IPS-15b (cell line): Measurements from ENCODE around the gene STX17.

Experiments used
- H3K27me3 ChIP-seq: one replicate; pipeline ENCODE4 v1.6.1; 2013; ENCODE audit warnings: low read length; ENCODE audit not compliant: control insufficient read depth, insufficient read depth
- H3K36me3 ChIP-seq: one replicate; pipeline ENCODE4 v1.6.1; 2013; ENCODE audit warnings: low read length; ENCODE audit not compliant: control insufficient read depth, insufficient read depth
- H3K4me1 ChIP-seq: one replicate; pipeline ENCODE4 v1.6.1; 2013; ENCODE audit warnings: mild to moderate bottlenecking, low read length; ENCODE audit not compliant: control insufficient read depth, insufficient read depth
- H3K4me3 ChIP-seq: one replicate; pipeline ENCODE4 v1.5.1; 2013; ENCODE audit warnings: low read depth, low read length
- H3K9ac ChIP-seq: one replicate; pipeline ENCODE4 v1.6.1; 2013; ENCODE audit warnings: low read depth, mild to moderate bottlenecking, low read length
- H3K9me3 ChIP-seq: one replicate; pipeline ENCODE4 v1.6.1; 2013; ENCODE audit warnings: mild to moderate bottlenecking, low read length; ENCODE audit not compliant: control insufficient read depth, insufficient read depth

STX17 gene

GRCh38 chr9:99948896-99949295 lies 42.4 kb downstream of the STX17 start:
- Histone ChIP-seq H3K4me1 (no peaks in the 10 kb centered on the region), H3K9me3 (no peaks in the 10 kb centered on the region), H3K27me3 (no peaks in the 10 kb centered on the region), H3K4me3 (no peak overlapping the region), H3K9ac (no peak overlapping the region), H3K36me3 (no peaks in the 10 kb centered on the region)

GRCh38 chr9:99953861-99954507 lies 47.5 kb downstream of the STX17 start:
- Histone ChIP-seq H3K4me3 (no peak overlapping the region), H3K9me3 (no peaks in the 10 kb centered on the region), H3K4me1 (no peaks in the 10 kb centered on the region), H3K9ac (no peak overlapping the region), H3K27me3 (no peaks in the 10 kb centered on the region), H3K36me3 (no peaks in the 10 kb centered on the region)

- H3K4me3 ChIP-seq = no peak overlapping the region
- no peaks in the 10 kb centered on the region for H3K4me1 ChIP-seq
- no peak overlapping the region for H3K9ac ChIP-seq
- H3K27me3 ChIP-seq = no peaks in the 10 kb centered on the region
- no peaks in the 10 kb centered on the region for H3K9me3 ChIP-seq
- H3K36me3 ChIP-seq = no peaks in the 10 kb centered on the region
These were observed 48.4 kb downstream of the STX17 start for GRCh38 chr9:99954819-99955218.

GRCh38 chr9:99955606-99956005 lies 49.2 kb downstream of the STX17 start:
- Histone ChIP-seq H3K4me1 (no peaks in the 10 kb centered on the region), H3K9ac (no peak overlapping the region), H3K9me3 (no peaks in the 10 kb centered on the region), H3K36me3 (no peaks in the 10 kb centered on the region), H3K27me3 (no peaks in the 10 kb centered on the region), H3K4me3 (no peak overlapping the region)

- H3K9ac ChIP-seq = no peak overlapping the region
- peaks cover 7% of the 10 kb centered on the region for H3K4me1 ChIP-seq
- H3K4me3 ChIP-seq = no peak overlapping the region
- no peaks in the 10 kb centered on the region for H3K36me3 ChIP-seq
- H3K27me3 ChIP-seq = no peaks in the 10 kb centered on the region
- no peaks in the 10 kb centered on the region for H3K9me3 ChIP-seq
These were observed 56.3 kb downstream of the STX17 start for GRCh38 chr9:99962680-99963261.

- no peak overlapping the region for H3K4me3 ChIP-seq
- H3K9me3 ChIP-seq = no peaks in the 10 kb centered on the region
- H3K9ac ChIP-seq = no peak overlapping the region
- H3K27me3 ChIP-seq = no peaks in the 10 kb centered on the region
- no peaks in the 10 kb centered on the region for H3K36me3 ChIP-seq
- peaks cover 10% of the 10 kb centered on the region for H3K4me1 ChIP-seq
These were observed 57.9 kb downstream of the STX17 start for GRCh38 chr9:99964336-99964735.

GRCh38 chr9:99966001-99966400 lies 59.5 kb downstream of the STX17 start:
- H3K27me3 ChIP-seq = no peaks in the 10 kb centered on the region
- H3K9ac ChIP-seq = no peak overlapping the region
- no peak overlapping the region for H3K4me3 ChIP-seq
- no peaks in the 10 kb centered on the region for H3K36me3 ChIP-seq
- peaks cover 10% of the 10 kb centered on the region for H3K4me1 ChIP-seq
- no peaks in the 10 kb centered on the region for H3K9me3 ChIP-seq

GRCh38 chr9:99966716-99967115 lies 60.3 kb downstream of the STX17 start:
- H3K9me3 ChIP-seq = no peaks in the 10 kb centered on the region
- H3K27me3 ChIP-seq = no peaks in the 10 kb centered on the region
- peaks cover 10% of the 10 kb centered on the region for H3K4me1 ChIP-seq
- H3K9ac ChIP-seq = no peak overlapping the region
- no peaks in the 10 kb centered on the region for H3K36me3 ChIP-seq
- H3K4me3 ChIP-seq = no peak overlapping the region

GRCh38 chr9:99967457-99967856 lies 61.0 kb downstream of the STX17 start:
- Histone ChIP-seq H3K9ac (no peak overlapping the region), H3K36me3 (no peaks in the 10 kb centered on the region), H3K27me3 (no peaks in the 10 kb centered on the region)

GRCh38 chr9:99970481-99970880 lies 64.0 kb downstream of the STX17 start:
- H3K4me1 ChIP-seq = peaks cover 10% of the 10 kb centered on the region
- H3K36me3 ChIP-seq = no peaks in the 10 kb centered on the region
- no peak overlapping the region for H3K4me3 ChIP-seq
- no peaks in the 10 kb centered on the region for H3K27me3 ChIP-seq
- no peak overlapping the region for H3K9ac ChIP-seq
- no peaks in the 10 kb centered on the region for H3K9me3 ChIP-seq

More at GRCh38 chr9:99967457-99967856, 61.0 kb downstream of the STX17 start:
- Histone ChIP-seq H3K9me3 (no peaks in the 10 kb centered on the region), H3K4me3 (no peak overlapping the region), H3K4me1 (peaks cover 10% of the 10 kb centered on the region)

- Histone ChIP-seq H3K4me3 (no peak overlapping the region), H3K9ac (no peak overlapping the region), H3K27me3 (no peaks in the 10 kb centered on the region), H3K9me3 (no peaks in the 10 kb centered on the region), H3K36me3 (no peaks in the 10 kb centered on the region), H3K4me1 (peaks cover 10% of the 10 kb centered on the region)
These were observed 65.0 kb downstream of the STX17 start for GRCh38 chr9:99971410-99971809.

GRCh38 chr9:99973455-99973854 lies 67.0 kb downstream of the STX17 start:
- no peaks in the 10 kb centered on the region for H3K36me3 ChIP-seq
- H3K4me3 ChIP-seq = no peak overlapping the region
- H3K27me3 ChIP-seq = no peaks in the 10 kb centered on the region
- H3K4me1 ChIP-seq = peaks cover under 1% of the 10 kb centered on the region
- no peak overlapping the region for H3K9ac ChIP-seq
- no peaks in the 10 kb centered on the region for H3K9me3 ChIP-seq
